Measurements from ENCODE around the gene ZNF559. TPM values are rescaled to one million over a fixed set of nuclear protein-coding genes. Genes with fewer than 3 reads are reported as not detected.
A peak's percentile ranks its signal among the peaks of the same experiment; 100 is the strongest.

The ZNF559 gene
- total RNA-seq, 1 experiment from 2014 or later = 12.5 TPM

- Histone ChIP-seq H3K4me2 (peak overlapping the region; percentile 71), H3K27ac (no peak overlapping the region), H3F3A (ENCODE audit: insufficient read depth, low read depth) (peaks cover 18% of the 10 kb centered on the region; the same call in 1 of the 2 replicates), H3K36me3 (ENCODE audit: low read depth) (no peaks in the 10 kb centered on the region), H3K4me3 (peak overlapping the region; percentile 64; the same call in 1 of the 2 replicates), H3K9me2 (ENCODE audit: insufficient read depth) (no peaks in the 10 kb centered on the region), H3K4me1 (replicated peaks; ENCODE audit: insufficient read depth) (peaks cover 9% of the 10 kb centered on the region; the same call in 1 of the 2 replicates), H3K9me3 (ENCODE audit: insufficient read depth, low read depth) (peaks cover 12% of the 10 kb centered on the region; the same call in 1 of the 2 replicates), H2AFZ (no peak overlapping the region), H3K27me3 (ENCODE audit: insufficient read depth, low read depth) (no peaks in the 10 kb centered on the region), H4K20me1 (ENCODE audit: insufficient read depth) (no peaks in the 10 kb centered on the region), H3K79me2 (ENCODE audit: low read depth) (no peaks in the 10 kb centered on the region)
- intact Hi-C loops (cut with micrococcal nuclease; ENCODE audit: unreplicated experiment) = loop anchor here (2.0 kb wide), 1 partner anchor 171 kb away; no protein-coding TSS in a partner anchor
- CTCF ChIA-PET = no interaction called here
- DNase-seq = no peak
- no TSS peak for BruUV-seq (replicated peaks)
- TF ChIP-seq EZH2 (IDR thresholded peaks at IDR 0.05; ENCODE audit: low read depth) = no peak
- POLR2A ChIA-PET (ENCODE audit: unreplicated experiment) = no interaction called here
These were observed 15.7 kb upstream of the ZNF559 start for GRCh38 chr19:9308091-9308770.

- Histone ChIP-seq H3K4me1 (replicated peaks; ENCODE audit: insufficient read depth) (peaks cover 9% of the 10 kb centered on the region; the same call in 1 of the 2 replicates), H3K4me3 (peak within 1 kb of the TSS; percentile 64), H3K4me2 (peak within 1 kb of the TSS; percentile 71), H4K20me1 (ENCODE audit: insufficient read depth) (no peaks in the 10 kb centered on the region), H2AFZ (peak within 1 kb of the TSS; percentile 99), H3K27me3 (ENCODE audit: insufficient read depth, low read depth) (no peaks in the 10 kb centered on the region), H3K9me3 (ENCODE audit: insufficient read depth, low read depth) (peaks cover 7% of the 10 kb centered on the region; the same call in 1 of the 2 replicates), H3F3A (ENCODE audit: insufficient read depth, low read depth) (peaks cover 18% of the 10 kb centered on the region; the same call in 1 of the 2 replicates), H3K36me3 (ENCODE audit: low read depth) (no peaks in the 10 kb centered on the region), H3K9me2 (ENCODE audit: insufficient read depth) (no peaks in the 10 kb centered on the region), H3K27ac (peak within 1 kb of the TSS; percentile 14; the same call in 1 of the 2 replicates), H3K79me2 (ENCODE audit: low read depth) (no peaks in the 10 kb centered on the region)
- TF ChIP-seq CTCF (conservative IDR thresholded peaks at IDR 0.05) (no peak), EZH2 (IDR thresholded peaks at IDR 0.05; ENCODE audit: low read depth) (no peak)
- intact Hi-C loops (cut with micrococcal nuclease; ENCODE audit: unreplicated experiment) = loop anchor here (2.0 kb wide), 1 partner anchor 173 kb away; no protein-coding TSS in a partner anchor
- BruUV-seq (replicated peaks) = TSS peak; percentile 71
- POLR2A ChIA-PET (ENCODE audit: unreplicated experiment) = no interaction called here
- CTCF ChIA-PET = no interaction called here
- peak; percentile 96 for DNase-seq
These were observed 14.6 kb upstream of the ZNF559 start, which contains the start of gene ZNF699 for GRCh38 chr19:9309139-9309973. TSS of gene ZNF699 (minus strand) at chr19:9309838. CDS start at chr19:9305119, 4,719 bp downstream.

GRCh38 chr19:9309974-9310446 lies 14.0 kb upstream of the ZNF559 start:
- POLR2A ChIA-PET (ENCODE audit: unreplicated experiment) = interaction anchor here (0.5 kb wide), 1 partner anchor 102 kb away, joined by 4 read pairs; no protein-coding TSS in a partner anchor

More at GRCh38 chr19:9309974-9310446, 14.0 kb upstream of the ZNF559 start:
- H3K36me3 ChIP-seq (ENCODE audit: low read depth) = no peaks in the 10 kb centered on the region
- peaks cover 13% of the 10 kb centered on the region; the same call in 1 of the 2 replicates for H3K4me1 ChIP-seq (replicated peaks; ENCODE audit: insufficient read depth)
- CTCF ChIA-PET = no interaction called here
- no peaks in the 10 kb centered on the region for H3K27me3 ChIP-seq (ENCODE audit: insufficient read depth, low read depth)
- intact Hi-C loops (cut with micrococcal nuclease; ENCODE audit: unreplicated experiment) = loop anchor here (1.0 to 10.0 kb wide), 3 partner anchors 13 to 485 kb away; no protein-coding TSS in a partner anchor
- peak overlapping the region; percentile 71 for H3K4me2 ChIP-seq
- H3F3A ChIP-seq (ENCODE audit: insufficient read depth, low read depth) = peaks cover 18% of the 10 kb centered on the region; the same call in 1 of the 2 replicates
- no peaks in the 10 kb centered on the region for H4K20me1 ChIP-seq (ENCODE audit: insufficient read depth)
- peak overlapping the region; percentile 64 for H3K4me3 ChIP-seq
- TF ChIP-seq EZH2 (IDR thresholded peaks at IDR 0.05; ENCODE audit: low read depth) = no peak
- TF ChIP-seq CTCF (conservative IDR thresholded peaks at IDR 0.05) = no peak
- peak overlapping the region; percentile 14; the same call in 1 of the 2 replicates for H3K27ac ChIP-seq
- H2AFZ ChIP-seq = peak overlapping the region; percentile 99
- no TSS peak for BruUV-seq (replicated peaks)
- no peaks in the 10 kb centered on the region for H3K9me2 ChIP-seq (ENCODE audit: insufficient read depth)
- DNase-seq = peak in 1 of 2 experiments; percentile 85
- no peaks in the 10 kb centered on the region for H3K79me2 ChIP-seq (ENCODE audit: low read depth)
- H3K9me3 ChIP-seq (ENCODE audit: insufficient read depth, low read depth) = peaks cover 7% of the 10 kb centered on the region; the same call in 1 of the 2 replicates

Measured in PC-9 (cell line).